ENCODE measurements around the gene SHOC2. TPM values are rescaled to one million over a fixed set of nuclear protein-coding genes. Genes with fewer than 3 reads are reported as not detected.

The SHOC2 gene
- total and polyA plus RNA-seq, 7 experiments from 2014 or later = 48.2 to 71.7 (median 60.2) TPM

DNA sequence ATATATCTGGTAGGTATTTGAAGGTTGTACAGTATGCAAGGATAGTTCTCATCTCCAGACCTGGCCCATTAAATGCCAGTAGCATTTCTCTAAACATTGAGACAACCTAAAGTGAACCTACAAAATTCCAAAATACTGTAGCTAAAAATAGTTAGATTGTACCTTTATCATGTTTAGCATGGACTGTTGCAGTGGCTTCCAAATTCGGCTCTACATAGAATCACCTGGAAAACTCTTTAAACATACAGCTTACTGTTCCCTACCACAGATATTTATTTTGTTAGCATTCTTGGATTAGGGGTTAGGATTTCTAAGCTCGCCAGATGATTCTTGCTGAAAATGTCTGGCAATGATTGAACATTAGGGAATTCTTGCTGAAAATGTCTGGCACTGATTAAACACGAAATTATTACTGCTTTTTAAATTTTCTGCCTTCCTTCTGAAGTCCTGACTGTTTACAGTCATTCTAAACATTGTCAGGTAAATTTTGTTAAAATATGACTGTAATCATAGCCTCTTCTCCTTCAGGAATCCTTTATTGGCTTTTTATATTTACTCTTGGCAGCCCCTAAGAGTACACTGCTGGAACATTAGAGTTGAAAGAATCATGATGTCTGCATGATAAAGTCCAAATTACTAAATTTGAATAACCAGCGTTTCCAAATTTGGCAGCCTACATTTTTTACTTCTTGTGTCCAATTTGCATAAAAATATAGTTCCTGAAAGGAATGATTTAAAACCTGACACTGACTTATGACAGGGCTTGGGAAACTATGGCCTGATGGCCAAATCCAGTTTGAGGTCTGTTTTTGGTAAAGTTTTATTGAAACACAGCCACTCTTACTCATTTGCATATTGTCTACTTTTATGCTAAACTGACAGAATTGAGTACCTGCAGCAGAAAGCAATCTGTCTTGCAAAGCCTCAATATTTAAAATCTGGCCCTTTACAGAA is 40.3 kb downstream of the SHOC2 start:
- ChIA-PET POLR2A (no interaction called here), CTCF (no interaction called here)
- peaks cover 0 to 6% (median 0%) of the 10 kb centered on the region in 11 donors for H3K9me3 Mint-ChIP-seq
- Histone ChIP-seq H3K36me3 (ENCODE audit: control insufficient read depth in 2 of 3, insufficient read depth in 3 of 3, low read length in 3 of 3) (no peaks in the 10 kb centered on the region), H3K27me3 (ENCODE audit: control insufficient read depth in 2 of 2, insufficient read depth in 2 of 2, low read length in 2 of 2) (no peaks in the 10 kb centered on the region), H3K27ac (ENCODE audit: low read depth, low read length) (no peak overlapping the region), H3K4me3 (ENCODE audit: low read length) (no peak overlapping the region), H3K4me1 (ENCODE audit: control insufficient read depth in 2 of 2, insufficient read depth in 2 of 2, low read length in 2 of 2) (peaks cover 0 to under 1% of the 10 kb centered on the region in 2 donors), H3K9me3 (ENCODE audit: control insufficient read depth in 2 of 3, low read length in 3 of 3) (no peaks in the 10 kb centered on the region)
- no peak overlapping the region for H3K4me3 Mint-ChIP-seq
- H3K27ac Mint-ChIP-seq = no peak overlapping the region
- ATAC-seq (no peak), DNase-seq (no peak)
- peaks cover 4 to 39% (median 20%) of the 10 kb centered on the region in 5 donors for H3K36me3 Mint-ChIP-seq
- intact Hi-C loops (cut with micrococcal nuclease) = loop anchor here in 1 of 2 donors (5.0 kb wide), 1 partner anchor 37 kb away; no protein-coding TSS in a partner anchor
- H3K4me1 Mint-ChIP-seq = peaks cover 8 to 86% (median 70%) of the 10 kb centered on the region in 7 donors
- no peaks in the 10 kb centered on the region for H3K27me3 Mint-ChIP-seq

DNA sequence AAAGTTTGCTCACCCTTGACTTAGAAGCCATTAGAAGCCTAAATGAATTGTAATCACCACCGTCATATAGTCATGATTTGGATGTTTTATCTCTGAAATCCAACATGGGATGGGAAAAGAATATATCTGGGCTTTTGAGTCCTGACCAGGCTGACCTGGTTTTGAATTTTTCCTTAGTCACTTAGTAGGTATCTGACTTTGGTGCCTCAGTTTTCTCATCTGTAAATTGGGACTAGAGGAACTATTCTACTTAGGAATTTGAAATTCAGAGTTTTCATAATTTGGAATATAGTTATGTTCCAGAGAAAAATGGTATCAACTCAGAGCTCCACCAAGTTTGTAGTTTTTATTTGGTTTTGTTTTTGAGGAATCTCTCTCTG is 40.9 kb downstream of the SHOC2 start:
- Histone ChIP-seq H3K27me3 (ENCODE audit: control insufficient read depth in 2 of 2, insufficient read depth in 2 of 2, low read length in 2 of 2) (no peaks in the 10 kb centered on the region), H3K4me1 (ENCODE audit: control insufficient read depth in 2 of 2, insufficient read depth in 2 of 2, low read length in 2 of 2) (peaks cover 0 to 3% of the 10 kb centered on the region in 2 donors), H3K27ac (ENCODE audit: low read depth, low read length) (no peak overlapping the region), H3K9me3 (ENCODE audit: control insufficient read depth in 2 of 3, low read length in 3 of 3) (no peaks in the 10 kb centered on the region), H3K4me3 (ENCODE audit: low read length) (no peak overlapping the region), H3K36me3 (ENCODE audit: control insufficient read depth in 2 of 3, insufficient read depth in 3 of 3, low read length in 3 of 3) (no peaks in the 10 kb centered on the region)
- DNase-seq (no peak), ATAC-seq (no peak)
- CTCF ChIA-PET = no interaction called here
- H3K36me3 Mint-ChIP-seq = peaks cover 0 to 32% (median 17%) of the 10 kb centered on the region in 5 donors
- POLR2A ChIA-PET = no interaction called here
- H3K27me3 Mint-ChIP-seq = no peaks in the 10 kb centered on the region
- no peaks in the 10 kb centered on the region for H3K9me3 Mint-ChIP-seq
- peaks cover 8 to 86% (median 70%) of the 10 kb centered on the region in 7 donors for H3K4me1 Mint-ChIP-seq
- intact Hi-C loops (cut with micrococcal nuclease) = no loop called here
- H3K4me3 Mint-ChIP-seq = no peak overlapping the region
- no peak overlapping the region for H3K27ac Mint-ChIP-seq

DNA sequence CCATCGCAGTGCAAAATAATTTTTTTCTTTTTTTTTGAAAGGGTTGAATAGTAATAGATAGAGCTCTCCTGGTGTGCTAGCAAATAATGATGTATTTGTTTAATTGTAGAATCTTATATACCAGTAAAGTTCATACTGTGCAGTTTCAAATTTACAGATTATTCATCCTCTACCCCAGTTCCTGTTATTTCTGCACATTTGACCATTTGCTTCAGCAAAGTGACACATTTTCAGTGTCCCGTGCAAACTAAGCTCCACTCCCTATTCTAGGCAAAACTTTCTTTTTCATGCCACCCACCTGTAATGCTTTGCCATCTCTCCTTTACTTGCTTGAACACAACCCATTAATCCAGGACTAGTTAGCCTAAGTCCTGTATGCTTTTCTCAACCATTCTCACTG is 43.0 kb downstream of the SHOC2 start:
- H3K4me3 Mint-ChIP-seq = peak overlapping the region in 3 of 10 donors; percentile 2 to 7 (median 4)
- no peaks in the 10 kb centered on the region for H3K27me3 Mint-ChIP-seq
- Histone ChIP-seq H3K27ac (ENCODE audit: low read depth, low read length) (no peak overlapping the region), H3K36me3 (ENCODE audit: control insufficient read depth in 2 of 3, insufficient read depth in 3 of 3, low read length in 3 of 3) (no peaks in the 10 kb centered on the region), H3K4me1 (ENCODE audit: control insufficient read depth in 2 of 2, insufficient read depth in 2 of 2, low read length in 2 of 2) (peaks cover 0 to 6% of the 10 kb centered on the region in 2 donors), H3K4me3 (ENCODE audit: low read length) (no peak overlapping the region), H3K9me3 (ENCODE audit: control insufficient read depth in 2 of 3, low read length in 3 of 3) (no peaks in the 10 kb centered on the region), H3K27me3 (ENCODE audit: control insufficient read depth in 2 of 2, insufficient read depth in 2 of 2, low read length in 2 of 2) (no peaks in the 10 kb centered on the region)
- ChIA-PET POLR2A (interaction anchor here (0.6 kb wide), 1 partner anchor 159 kb away, joined by 4 read pairs; no protein-coding TSS in a partner anchor), CTCF (no interaction called here)
- ATAC-seq (no peak), DNase-seq (no peak)
- H3K4me1 Mint-ChIP-seq = peaks cover 11 to 90% (median 71%) of the 10 kb centered on the region in 7 donors
- intact Hi-C loops (cut with micrococcal nuclease) = loop anchor here in 1 of 2 donors (2.0 kb wide), 1 partner anchor 14 kb away; no protein-coding TSS in a partner anchor
- H3K36me3 Mint-ChIP-seq = peaks cover 0 to 31% (median 13%) of the 10 kb centered on the region in 5 donors
- H3K27ac Mint-ChIP-seq = peak overlapping the region in 1 of 9 donors; percentile 1
- no peaks in the 10 kb centered on the region for H3K9me3 Mint-ChIP-seq

DNA sequence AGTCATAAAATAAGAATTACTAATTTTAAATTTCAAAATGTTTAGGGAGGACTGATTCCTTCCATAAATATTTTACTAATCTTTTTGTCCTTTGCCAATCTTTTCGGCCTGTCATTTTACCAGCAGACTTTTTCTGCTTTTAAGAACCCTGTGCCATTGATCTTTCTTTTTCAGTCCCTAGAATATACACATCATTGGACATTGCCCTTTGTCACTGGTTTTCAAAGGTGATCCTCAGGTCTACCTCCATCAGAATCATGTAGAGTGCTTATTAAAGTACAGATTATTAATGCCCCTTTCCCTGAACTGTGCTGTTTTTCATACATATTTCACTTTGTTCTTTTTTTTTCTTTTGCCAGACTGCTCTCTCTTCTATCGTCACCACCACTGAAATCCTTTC is 43.8 kb downstream of the SHOC2 start:
- Mint-ChIP-seq H3K27me3 (no peaks in the 10 kb centered on the region), H3K36me3 (peaks cover 0 to 25% (median 12%) of the 10 kb centered on the region in 5 donors), H3K4me1 (peaks cover 6 to 89% (median 69%) of the 10 kb centered on the region in 7 donors), H3K9me3 (no peaks in the 10 kb centered on the region), H3K4me3 (peak overlapping the region in 2 of 10 donors; percentile 15 to 44), H3K27ac (peak overlapping the region in 2 of 9 donors; percentile 8 to 13)
- ATAC-seq (no peak), DNase-seq (no peak)
- intact Hi-C loops (cut with micrococcal nuclease) = loop anchor here in 1 of 2 donors (2.0 kb wide), 1 partner anchor 14 kb away; no protein-coding TSS in a partner anchor
- Histone ChIP-seq H3K27me3 (ENCODE audit: control insufficient read depth in 2 of 2, insufficient read depth in 2 of 2, low read length in 2 of 2) (no peaks in the 10 kb centered on the region), H3K36me3 (ENCODE audit: control insufficient read depth in 2 of 3, insufficient read depth in 3 of 3, low read length in 3 of 3) (no peaks in the 10 kb centered on the region), H3K27ac (ENCODE audit: low read depth, low read length) (no peak overlapping the region), H3K9me3 (ENCODE audit: control insufficient read depth in 2 of 3, low read length in 3 of 3) (no peaks in the 10 kb centered on the region), H3K4me1 (ENCODE audit: control insufficient read depth in 2 of 2, insufficient read depth in 2 of 2, low read length in 2 of 2) (peaks cover 0 to 6% of the 10 kb centered on the region in 2 donors), H3K4me3 (ENCODE audit: low read length) (no peak overlapping the region)
- POLR2A ChIA-PET = no interaction called here
- CTCF ChIA-PET = no interaction called here

DNA sequence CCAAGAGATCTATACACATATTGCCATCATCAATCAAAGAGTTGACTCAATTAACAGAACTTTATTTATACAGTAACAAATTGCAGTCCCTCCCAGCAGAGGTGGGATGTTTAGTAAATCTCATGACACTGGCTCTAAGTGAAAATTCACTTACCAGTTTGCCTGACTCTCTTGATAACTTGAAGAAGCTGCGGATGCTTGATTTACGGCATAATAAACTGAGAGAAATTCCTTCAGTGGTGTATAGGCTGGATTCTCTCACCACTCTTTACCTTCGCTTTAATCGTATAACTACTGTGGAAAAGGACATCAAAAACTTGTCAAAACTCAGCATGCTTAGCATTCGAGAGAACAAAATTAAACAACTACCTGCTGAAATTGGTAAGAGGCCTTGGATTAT is 45.3 kb downstream of the SHOC2 start:
- Mint-ChIP-seq H3K27ac (peak overlapping the region in 2 of 9 donors; percentile 0 to 16), H3K9me3 (no peaks in the 10 kb centered on the region), H3K27me3 (no peaks in the 10 kb centered on the region), H3K36me3 (peaks cover 0 to 24% (median 8%) of the 10 kb centered on the region in 5 donors), H3K4me1 (peaks cover 6 to 85% (median 68%) of the 10 kb centered on the region in 7 donors), H3K4me3 (peak overlapping the region in 3 of 10 donors; percentile 14 to 42 (median 33))
- Histone ChIP-seq H3K27ac (ENCODE audit: low read depth, low read length) (no peak overlapping the region), H3K4me1 (ENCODE audit: control insufficient read depth in 2 of 2, insufficient read depth in 2 of 2, low read length in 2 of 2) (peaks cover 0 to 6% of the 10 kb centered on the region in 2 donors), H3K9me3 (ENCODE audit: control insufficient read depth in 2 of 3, low read length in 3 of 3) (no peaks in the 10 kb centered on the region), H3K4me3 (ENCODE audit: low read length) (no peak overlapping the region), H3K27me3 (ENCODE audit: control insufficient read depth in 2 of 2, insufficient read depth in 2 of 2, low read length in 2 of 2) (no peaks in the 10 kb centered on the region), H3K36me3 (ENCODE audit: control insufficient read depth in 2 of 3, insufficient read depth in 3 of 3, low read length in 3 of 3) (no peaks in the 10 kb centered on the region)
- no peak for ATAC-seq
- ChIA-PET POLR2A (no interaction called here), CTCF (no interaction called here)
- intact Hi-C loops (cut with micrococcal nuclease) = loop anchor here in 1 of 2 donors (2.0 kb wide), 1 partner anchor 16 kb away; no protein-coding TSS in a partner anchor
- no peak for DNase-seq

DNA sequence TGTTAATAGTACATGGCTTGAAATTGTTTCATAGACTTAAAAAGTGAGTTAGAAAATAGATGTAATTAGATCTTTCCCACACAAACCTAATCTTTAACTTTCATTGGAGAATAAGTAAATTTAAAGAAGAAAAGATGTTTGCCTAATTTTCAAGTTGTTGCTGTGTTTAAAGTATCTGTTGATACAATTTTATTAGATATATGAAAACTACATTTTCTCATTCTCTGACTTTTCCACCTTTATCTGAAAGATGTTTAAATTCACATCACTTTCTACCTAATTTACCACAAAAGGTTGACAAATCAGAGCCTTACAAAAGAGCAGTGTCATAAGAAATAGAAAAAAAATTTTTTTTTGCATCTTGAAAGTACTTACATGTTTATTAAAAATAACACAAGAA is 45.8 kb downstream of the SHOC2 start:
- no peak for ATAC-seq
- Histone ChIP-seq H3K27me3 (ENCODE audit: control insufficient read depth in 2 of 2, insufficient read depth in 2 of 2, low read length in 2 of 2) (no peaks in the 10 kb centered on the region), H3K27ac (ENCODE audit: low read depth, low read length) (no peak overlapping the region), H3K4me1 (ENCODE audit: control insufficient read depth in 2 of 2, insufficient read depth in 2 of 2, low read length in 2 of 2) (peaks cover 0 to 6% of the 10 kb centered on the region in 2 donors), H3K36me3 (ENCODE audit: control insufficient read depth in 2 of 3, insufficient read depth in 3 of 3, low read length in 3 of 3) (no peaks in the 10 kb centered on the region), H3K9me3 (ENCODE audit: control insufficient read depth in 2 of 3, low read length in 3 of 3) (no peaks in the 10 kb centered on the region), H3K4me3 (ENCODE audit: low read length) (no peak overlapping the region)
- no peaks in the 10 kb centered on the region for H3K9me3 Mint-ChIP-seq
- H3K36me3 Mint-ChIP-seq = peaks cover 0 to 28% (median 8%) of the 10 kb centered on the region in 5 donors
- no peak for DNase-seq
- H3K27me3 Mint-ChIP-seq = no peaks in the 10 kb centered on the region
- intact Hi-C loops (cut with micrococcal nuclease) = loop anchor here in 1 of 2 donors (2.0 kb wide), 1 partner anchor 16 kb away; no protein-coding TSS in a partner anchor
- H3K4me1 Mint-ChIP-seq = peaks cover 8 to 85% (median 71%) of the 10 kb centered on the region in 7 donors
- peak overlapping the region in 1 of 9 donors; percentile 0 for H3K27ac Mint-ChIP-seq
- POLR2A ChIA-PET = no interaction called here
- peak overlapping the region in 2 of 10 donors; percentile 5 to 14 for H3K4me3 Mint-ChIP-seq
- CTCF ChIA-PET = no interaction called here

Measured in naive thymus-derived CD4-positive, alpha-beta T cell (primary cell).